Upper lobe of left lung (tissue), 6 donors: ENCODE data around the gene MAT1A. TPM values are rescaled to one million over a fixed set of nuclear protein-coding genes. Genes with fewer than 3 reads are reported as not detected.

ENCODE experiments used
- ATAC-seq, 2 donors: fragments of 200-7000 bp; cut with Tn5 transposase; one replicate each; pipeline ENCODE4 v1.9.1; 2022; ENCODE audit warnings: mild to moderate bottlenecking in 2 of 2, moderate library complexity in 2 of 2; ENCODE audit not compliant: low FRiP score in 2 of 2
- DNase-seq, 2 donors: peaks; one replicate each; pipeline ENCODE4 v3.0.0-alpha.2; 2019 to 2020
- H3K27ac ChIP-seq, 4 donors: fragments of 200-600 bp; sonication (generic); one replicate each; pipeline ENCODE4 v1.5.1; 2016 to 2019
- H3K27me3 ChIP-seq, 4 donors: fragments of 200-600 bp; sonication (generic); one replicate each; pipeline ENCODE4 v1.5.1; 2017 to 2019
- H3K36me3 ChIP-seq, 4 donors: fragments of 200-600 bp; sonication (generic); one replicate each; pipeline ENCODE4 v1.5.1; 2016 to 2019
- H3K4me1 ChIP-seq, 4 donors: fragments of 200-600 bp; sonication (generic); one replicate each; pipeline ENCODE4 v1.5.1; 2018 to 2019
- H3K4me3 ChIP-seq, 4 donors: fragments of 200-600 bp; sonication (generic); one replicate each; pipeline ENCODE4 v1.5.1; 2017 to 2019; ENCODE audit warnings: mild to moderate bottlenecking in 2 of 4, moderate library complexity in 1 of 4
- H3K9me3 ChIP-seq, 4 donors: fragments of 200-600 bp; sonication (generic); one replicate each; pipeline ENCODE4 v1.5.1; 2018 to 2019
- EP300 ChIP-seq, 4 donors: sonication (generic); formaldehyde crosslinking; IDR thresholded peaks; one replicate each; pipeline ENCODE4 v1.5.1; 2017; ENCODE audit warnings: antibody characterized with exemption in 4 of 4, control low read depth in 2 of 4
- POLR2A ChIP-seq, 4 donors: fragments of 450-650 bp; IDR thresholded peaks; one replicate each; pipeline ENCODE4 v1.5.1; 2016 to 2017; ENCODE audit warnings: antibody characterized with exemption in 4 of 4, mild to moderate bottlenecking in 2 of 4
- POLR2AphosphoS5 ChIP-seq, 2 donors: sonication (generic); formaldehyde crosslinking; IDR thresholded peaks; one replicate each; pipeline ENCODE4 v1.5.1; 2017; ENCODE audit warnings: antibody characterized with exemption in 2 of 2
- WGBS, 2 donors: methylation state at CpG; one replicate each; pipeline ENCODE4 v1.1.5; 2017 to 2018; 5-methylcytosine and 5-hydroxymethylcytosine counted together
- total RNA-seq, 6 donors: library from RNA; depleted of rRNA in 4 of 6; stranded (reverse); fragments of >200 nt in 4 of 6; gene quantifications; one replicate each; pipeline versions ENCODE4 v1.1.0 to v1.2.1, GENCODE V29; 2016 to 2021
- TF ChIP-seq, protein P1 (sequence below), 6 experiments: fragments of 450-650 bp in 4 of 6; fragments of 200-600 bp in 2 of 6; sonication (generic) in 2 of 6; IDR thresholded peaks; one replicate each; pipeline ENCODE4 v1.5.1; 2016 to 2019; ENCODE audit warnings: antibody characterized with exemption in 6 of 6
- donor health status: DM: no; HTN: no; CAD: no; lungs with moderate emphysema.
- donor health status: DM: no; HTN: yes; CAD: no; lungs with severe emphysema.

The MAT1A gene
- total RNA-seq, 6 donors from 2014 or later: 0.15 to 2.1 (median 0.73) TPM

DNA sequence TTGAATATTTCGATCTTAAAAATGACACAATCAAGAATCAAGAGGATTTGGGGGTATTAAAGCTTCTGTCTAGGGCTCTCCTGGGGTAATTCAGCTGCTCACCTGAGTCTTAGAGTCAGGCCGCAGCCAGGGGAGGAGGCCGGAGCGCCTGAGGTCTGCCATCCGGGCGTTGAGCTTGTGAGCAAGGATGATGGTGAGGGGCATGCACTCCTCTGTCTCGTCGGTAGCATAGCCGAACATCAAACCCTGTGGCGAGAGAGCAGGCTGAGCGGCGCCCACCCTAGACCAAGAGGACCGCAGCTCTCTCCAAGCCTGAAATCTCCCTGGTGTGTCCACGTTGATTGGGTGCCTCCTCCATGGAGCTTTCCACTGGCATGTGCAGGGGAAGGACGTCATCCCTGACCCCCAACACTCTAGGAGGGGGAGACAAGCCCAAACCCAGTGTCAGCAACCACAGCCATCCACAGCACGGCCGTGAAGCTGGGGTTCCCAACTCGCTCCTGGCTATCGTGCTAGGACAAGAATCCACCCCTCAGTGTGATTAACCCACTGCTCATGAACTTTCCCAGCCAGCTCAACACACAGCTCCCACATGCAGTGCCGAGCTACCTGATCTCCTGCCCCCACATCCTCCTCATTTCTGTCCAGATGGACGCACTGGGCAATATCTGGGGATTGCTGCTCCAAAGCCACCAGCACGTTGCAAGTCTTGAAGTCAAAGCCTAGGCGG lies 9.2 kb downstream of the MAT1A start:
- no peak overlapping the region for H3K27ac ChIP-seq
- DNase-seq (peak in 1 of 2 donors; percentile 66), ATAC-seq (no peak)
- 91 to 92% methylated on average over 13 to 23 of the region's 23 CpGs for WGBS, 2 donors
- H3K36me3 ChIP-seq: no peaks in the 10 kb centered on the region
- no peaks in the 10 kb centered on the region for H3K27me3 ChIP-seq
- no peak overlapping the region for H3K4me3 ChIP-seq
- no peaks in the 10 kb centered on the region for H3K4me1 ChIP-seq
- H3K9me3 ChIP-seq: no peaks in the 10 kb centered on the region
- TF ChIP-seq POLR2A (IDR thresholded peaks at IDR 0.05) (no peak), EP300 (IDR thresholded peaks at IDR 0.05) (no peak), POLR2AphosphoS5 (IDR thresholded peaks at IDR 0.05) (no peak)
- TF ChIP-seq, protein P1, sequence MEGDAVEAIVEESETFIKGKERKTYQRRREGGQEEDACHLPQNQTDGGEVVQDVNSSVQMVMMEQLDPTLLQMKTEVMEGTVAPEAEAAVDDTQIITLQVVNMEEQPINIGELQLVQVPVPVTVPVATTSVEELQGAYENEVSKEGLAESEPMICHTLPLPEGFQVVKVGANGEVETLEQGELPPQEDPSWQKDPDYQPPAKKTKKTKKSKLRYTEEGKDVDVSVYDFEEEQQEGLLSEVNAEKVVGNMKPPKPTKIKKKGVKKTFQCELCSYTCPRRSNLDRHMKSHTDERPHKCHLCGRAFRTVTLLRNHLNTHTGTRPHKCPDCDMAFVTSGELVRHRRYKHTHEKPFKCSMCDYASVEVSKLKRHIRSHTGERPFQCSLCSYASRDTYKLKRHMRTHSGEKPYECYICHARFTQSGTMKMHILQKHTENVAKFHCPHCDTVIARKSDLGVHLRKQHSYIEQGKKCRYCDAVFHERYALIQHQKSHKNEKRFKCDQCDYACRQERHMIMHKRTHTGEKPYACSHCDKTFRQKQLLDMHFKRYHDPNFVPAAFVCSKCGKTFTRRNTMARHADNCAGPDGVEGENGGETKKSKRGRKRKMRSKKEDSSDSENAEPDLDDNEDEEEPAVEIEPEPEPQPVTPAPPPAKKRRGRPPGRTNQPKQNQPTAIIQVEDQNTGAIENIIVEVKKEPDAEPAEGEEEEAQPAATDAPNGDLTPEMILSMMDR (IDR thresholded peaks at IDR 0.05): no peak

DNA sequence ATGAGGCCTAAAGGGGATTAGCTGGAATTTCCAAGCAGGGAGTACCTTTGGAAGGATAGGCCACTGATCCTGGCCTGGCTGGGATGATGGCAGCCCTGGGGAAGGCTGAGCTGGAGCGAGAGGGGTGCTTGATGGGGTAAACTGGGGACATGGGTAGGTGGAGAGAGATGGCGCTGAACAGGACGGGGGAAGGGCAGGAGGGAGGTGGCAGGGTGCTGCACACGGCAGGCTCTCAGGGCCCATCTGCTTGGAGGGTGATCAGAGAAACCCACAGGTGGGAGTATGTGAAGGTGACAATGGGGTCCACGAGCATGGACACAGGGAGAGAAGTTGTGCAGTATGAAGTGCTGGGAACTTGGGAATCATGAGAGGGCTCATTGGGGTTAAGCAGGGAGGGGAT lies 10.3 kb downstream of the MAT1A start:
- no peak for DNase-seq
- Histone ChIP-seq H3K4me3 (no peak overlapping the region), H3K4me1 (no peaks in the 10 kb centered on the region), H3K36me3 (no peaks in the 10 kb centered on the region), H3K9me3 (no peaks in the 10 kb centered on the region), H3K27ac (no peak overlapping the region), H3K27me3 (no peaks in the 10 kb centered on the region)
- 85 to 87% methylated on average over 5 of the region's 5 CpGs for WGBS, 2 donors
- TF ChIP-seq EP300 (IDR thresholded peaks at IDR 0.05): no peak
- TF ChIP-seq, protein P1 (IDR thresholded peaks at IDR 0.05): no peak
- TF ChIP-seq POLR2A (IDR thresholded peaks at IDR 0.05): no peak
- TF ChIP-seq POLR2AphosphoS5 (IDR thresholded peaks at IDR 0.05): no peak
- no peak for ATAC-seq

DNA sequence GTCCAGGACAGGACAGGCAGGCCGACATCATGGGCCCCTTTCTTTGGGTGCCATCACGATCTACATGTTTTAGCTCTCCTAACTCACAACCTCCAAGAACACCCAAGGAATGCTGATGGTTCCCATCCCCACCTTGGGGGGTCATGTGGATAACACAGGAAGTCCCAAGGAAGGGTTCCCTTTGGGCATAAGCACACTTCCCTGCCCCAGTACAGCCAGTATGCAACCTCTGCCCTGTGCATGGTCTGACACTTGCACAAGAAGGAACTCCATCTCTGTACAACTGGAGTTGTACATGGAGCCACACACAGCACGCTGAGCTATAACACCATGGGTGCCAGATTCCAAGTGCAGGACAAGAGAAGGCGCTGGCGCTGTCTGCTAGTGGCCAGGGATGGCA lies 11.0 kb downstream of the MAT1A start:
- TF ChIP-seq POLR2AphosphoS5 (IDR thresholded peaks at IDR 0.05): no peak
- no peak for DNase-seq

DNA sequence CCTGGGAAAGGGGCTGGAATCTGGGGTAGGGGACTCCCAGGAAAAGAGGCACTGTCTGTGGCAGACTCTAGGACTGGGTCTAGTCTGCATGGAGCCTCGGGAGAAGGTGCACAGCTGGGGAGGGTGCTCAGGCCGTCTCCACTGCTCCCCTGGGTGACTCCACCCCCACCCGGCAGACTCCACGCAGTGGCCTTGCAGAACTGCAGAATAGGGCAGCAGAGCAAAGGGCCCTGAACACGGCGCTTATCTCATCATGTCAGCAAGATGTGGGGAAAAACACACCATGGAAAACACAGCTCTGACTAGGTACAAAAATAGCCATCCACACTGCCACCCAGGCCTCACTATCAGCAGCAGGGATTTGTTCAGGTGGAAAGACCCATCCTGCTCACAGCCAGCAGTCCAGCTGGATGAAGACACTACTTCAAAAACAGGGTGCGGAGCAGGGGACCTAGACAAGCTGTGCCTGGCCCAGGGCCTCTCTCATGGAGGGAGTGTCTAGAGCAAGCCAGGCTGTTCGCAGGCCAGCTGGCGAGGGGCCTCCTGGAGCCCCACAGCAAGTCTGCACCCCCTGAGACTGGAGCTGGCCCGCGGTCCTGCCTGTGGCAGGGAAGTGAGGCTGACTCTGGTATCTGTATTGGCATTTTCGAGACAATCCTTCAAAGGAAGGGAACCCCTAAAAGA lies 11.7 kb downstream of the MAT1A start:
- TF ChIP-seq, protein P1 (IDR thresholded peaks at IDR 0.05): no peak
- TF ChIP-seq POLR2AphosphoS5 (IDR thresholded peaks at IDR 0.05) (no peak), POLR2A (IDR thresholded peaks at IDR 0.05) (no peak), EP300 (IDR thresholded peaks at IDR 0.05) (no peak)
- 88% methylated on average over 11 to 12 of the region's 12 CpGs for whole genome bisulfite sequencing, 2 donors
- Histone ChIP-seq H3K27ac (no peak overlapping the region), H3K27me3 (no peaks in the 10 kb centered on the region), H3K9me3 (no peaks in the 10 kb centered on the region), H3K4me3 (no peak overlapping the region), H3K4me1 (no peaks in the 10 kb centered on the region), H3K36me3 (no peaks in the 10 kb centered on the region)
- no peak for ATAC-seq
- peak in 1 of 2 donors; percentile 45 for DNase-seq

More for the DNA sequence above, 11.0 kb downstream of the MAT1A start:
- Histone ChIP-seq H3K36me3 (no peaks in the 10 kb centered on the region), H3K4me3 (no peak overlapping the region), H3K27me3 (no peaks in the 10 kb centered on the region), H3K27ac (no peak overlapping the region), H3K9me3 (no peaks in the 10 kb centered on the region), H3K4me1 (no peaks in the 10 kb centered on the region)
- WGBS, 2 donors: 96 to 98% methylated on average over 4 to 5 of the region's 5 CpGs
- no peak for ATAC-seq

DNA sequence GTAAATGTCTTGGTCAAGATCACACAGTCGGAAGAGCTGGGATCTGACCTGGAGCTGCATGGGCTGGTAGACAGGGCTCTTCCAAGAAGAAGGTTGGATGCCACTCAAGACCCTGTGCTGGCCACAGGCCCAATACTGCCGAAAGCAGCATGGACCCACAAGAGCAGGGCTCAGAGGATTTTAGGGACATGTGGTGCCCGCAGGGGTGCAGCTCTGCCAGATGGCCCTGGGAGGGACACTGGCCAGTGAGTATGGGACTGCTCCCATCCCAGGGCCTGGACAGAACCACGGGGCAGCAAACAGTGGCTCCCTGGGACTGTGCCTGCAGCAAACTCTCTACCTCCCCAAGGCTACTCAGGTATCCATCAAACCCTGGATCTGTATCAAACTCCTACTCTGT lies 12.4 kb downstream of the MAT1A start:
- 84 to 91% methylated on average over 4 of the region's 4 CpGs for WGBS, 2 donors

More for the DNA sequence above, 12.4 kb downstream of the MAT1A start:
- ATAC-seq (no peak), DNase-seq (no peak)
- TF ChIP-seq EP300 (IDR thresholded peaks at IDR 0.05): no peak
- TF ChIP-seq, protein P1 (IDR thresholded peaks at IDR 0.05): no peak
- no peak for TF ChIP-seq POLR2AphosphoS5 (IDR thresholded peaks at IDR 0.05)
- no peak for TF ChIP-seq POLR2A (IDR thresholded peaks at IDR 0.05)
- Histone ChIP-seq H3K36me3 (no peaks in the 10 kb centered on the region), H3K4me3 (no peak overlapping the region), H3K4me1 (no peaks in the 10 kb centered on the region), H3K9me3 (no peaks in the 10 kb centered on the region), H3K27ac (no peak overlapping the region), H3K27me3 (no peaks in the 10 kb centered on the region)
